ENCODE measurements around the gene ANK2.
A peak's percentile ranks its signal among the peaks of the same experiment; 100 is the strongest.

The ANK2 gene

GRCh38 chr4:113384600-113384999 lies 335.1 kb downstream of the ANK2 start:
- H3K27ac Mint-ChIP-seq, result peak overlapping the region; percentile 70
- peaks cover 41% of the 10 kb centered on the region for H3K27me3 Mint-ChIP-seq
- H3K36me3 Mint-ChIP-seq (ENCODE audit: low read depth), result no peaks in the 10 kb centered on the region
- H3K9me3 Mint-ChIP-seq, result no peaks in the 10 kb centered on the region
- DNase-seq, result no peak
- H3K4me3 Mint-ChIP-seq, result no peak overlapping the region
- H3K4me1 Mint-ChIP-seq (ENCODE audit: low read depth), result peaks cover 28% of the 10 kb centered on the region

- no peaks in the 10 kb centered on the region for H3K36me3 Mint-ChIP-seq (ENCODE audit: low read depth)
- H3K9me3 Mint-ChIP-seq, result no peaks in the 10 kb centered on the region
- H3K4me1 Mint-ChIP-seq (ENCODE audit: low read depth), result peaks cover 28% of the 10 kb centered on the region
- no peak for DNase-seq
- H3K4me3 Mint-ChIP-seq, result no peak overlapping the region
- H3K27ac Mint-ChIP-seq, result peak overlapping the region; percentile 70
- H3K27me3 Mint-ChIP-seq, result peaks cover 37% of the 10 kb centered on the region
These were observed 335.9 kb downstream of the ANK2 start for GRCh38 chr4:113385281-113385899.

GRCh38 chr4:113389160-113389559 lies 339.7 kb downstream of the ANK2 start:
- no peak overlapping the region for H3K4me3 Mint-ChIP-seq
- H3K9me3 Mint-ChIP-seq, result no peaks in the 10 kb centered on the region
- H3K4me1 Mint-ChIP-seq (ENCODE audit: low read depth), result peaks cover 22% of the 10 kb centered on the region
- H3K36me3 Mint-ChIP-seq (ENCODE audit: low read depth), result no peaks in the 10 kb centered on the region
- H3K27me3 Mint-ChIP-seq, result peaks cover 19% of the 10 kb centered on the region
- no peak overlapping the region for H3K27ac Mint-ChIP-seq
- no peak for DNase-seq

- peaks cover 13% of the 10 kb centered on the region for H3K4me1 Mint-ChIP-seq (ENCODE audit: low read depth)
- no peaks in the 10 kb centered on the region for H3K36me3 Mint-ChIP-seq (ENCODE audit: low read depth)
- H3K27ac Mint-ChIP-seq, result no peak overlapping the region
- H3K9me3 Mint-ChIP-seq, result no peaks in the 10 kb centered on the region
- DNase-seq, result no peak
- peaks cover 22% of the 10 kb centered on the region for H3K27me3 Mint-ChIP-seq
- H3K4me3 Mint-ChIP-seq, result no peak overlapping the region
These were observed 341.4 kb downstream of the ANK2 start for GRCh38 chr4:113390850-113391249.

GRCh38 chr4:113394108-113394729 lies 344.8 kb downstream of the ANK2 start:
- H3K4me1 Mint-ChIP-seq (ENCODE audit: low read depth), result peaks cover 7% of the 10 kb centered on the region
- H3K27ac Mint-ChIP-seq, result no peak overlapping the region
- H3K9me3 Mint-ChIP-seq, result no peaks in the 10 kb centered on the region
- no peak for DNase-seq
- H3K27me3 Mint-ChIP-seq, result peaks cover 3% of the 10 kb centered on the region
- H3K36me3 Mint-ChIP-seq (ENCODE audit: low read depth), result no peaks in the 10 kb centered on the region
- H3K4me3 Mint-ChIP-seq, result no peak overlapping the region

- H3K4me1 Mint-ChIP-seq (ENCODE audit: low read depth), result peaks cover 7% of the 10 kb centered on the region
- H3K27me3 Mint-ChIP-seq, result peaks cover 3% of the 10 kb centered on the region
- no peaks in the 10 kb centered on the region for H3K36me3 Mint-ChIP-seq (ENCODE audit: low read depth)
- DNase-seq, result peak; percentile 35
- no peaks in the 10 kb centered on the region for H3K9me3 Mint-ChIP-seq
- H3K4me3 Mint-ChIP-seq, result no peak overlapping the region
- peak overlapping the region; percentile 71 for H3K27ac Mint-ChIP-seq
These were observed 345.5 kb downstream of the ANK2 start for GRCh38 chr4:113394730-113395530.

- Mint-ChIP-seq H3K27me3 (peaks cover 5% of the 10 kb centered on the region), H3K36me3 (ENCODE audit: low read depth) (no peaks in the 10 kb centered on the region), H3K4me1 (ENCODE audit: low read depth) (peaks cover 7% of the 10 kb centered on the region), H3K4me3 (no peak overlapping the region), H3K27ac (no peak overlapping the region), H3K9me3 (no peaks in the 10 kb centered on the region)
- no peak for DNase-seq
These were observed 347.8 kb downstream of the ANK2 start for GRCh38 chr4:113397114-113397701.

GRCh38 chr4:113398441-113399143 lies 349.1 kb downstream of the ANK2 start:
- no peak for DNase-seq
- H3K36me3 Mint-ChIP-seq (ENCODE audit: low read depth), result no peaks in the 10 kb centered on the region
- peaks cover 7% of the 10 kb centered on the region for H3K4me1 Mint-ChIP-seq (ENCODE audit: low read depth)
- no peak overlapping the region for H3K27ac Mint-ChIP-seq
- peaks cover 11% of the 10 kb centered on the region for H3K27me3 Mint-ChIP-seq
- H3K9me3 Mint-ChIP-seq, result no peaks in the 10 kb centered on the region
- no peak overlapping the region for H3K4me3 Mint-ChIP-seq

GRCh38 chr4:113404167-113404571 lies 354.7 kb downstream of the ANK2 start:
- Mint-ChIP-seq H3K4me3 (no peak overlapping the region), H3K9me3 (no peaks in the 10 kb centered on the region), H3K4me1 (ENCODE audit: low read depth) (no peaks in the 10 kb centered on the region), H3K36me3 (ENCODE audit: low read depth) (no peaks in the 10 kb centered on the region), H3K27me3 (peaks cover 21% of the 10 kb centered on the region), H3K27ac (no peak overlapping the region)
- DNase-seq, result no peak

- H3K27me3 Mint-ChIP-seq, result peaks cover 23% of the 10 kb centered on the region
- no peak overlapping the region for H3K4me3 Mint-ChIP-seq
- H3K4me1 Mint-ChIP-seq (ENCODE audit: low read depth), result no peaks in the 10 kb centered on the region
- DNase-seq, result no peak
- no peaks in the 10 kb centered on the region for H3K36me3 Mint-ChIP-seq (ENCODE audit: low read depth)
- no peak overlapping the region for H3K27ac Mint-ChIP-seq
- H3K9me3 Mint-ChIP-seq, result no peaks in the 10 kb centered on the region
These were observed 355.4 kb downstream of the ANK2 start for GRCh38 chr4:113404841-113405240.

- Mint-ChIP-seq H3K27ac (no peak overlapping the region), H3K9me3 (no peaks in the 10 kb centered on the region), H3K27me3 (peaks cover 23% of the 10 kb centered on the region), H3K36me3 (ENCODE audit: low read depth) (no peaks in the 10 kb centered on the region), H3K4me3 (no peak overlapping the region), H3K4me1 (ENCODE audit: low read depth) (peaks cover 6% of the 10 kb centered on the region)
- DNase-seq, result no peak
These were observed 356.6 kb downstream of the ANK2 start for GRCh38 chr4:113405874-113406722.

- no peaks in the 10 kb centered on the region for H3K9me3 Mint-ChIP-seq
- H3K27me3 Mint-ChIP-seq, result peaks cover 24% of the 10 kb centered on the region
- peaks cover 7% of the 10 kb centered on the region for H3K4me1 Mint-ChIP-seq (ENCODE audit: low read depth)
- no peak for DNase-seq
- H3K36me3 Mint-ChIP-seq (ENCODE audit: low read depth), result no peaks in the 10 kb centered on the region
- no peak overlapping the region for H3K4me3 Mint-ChIP-seq
- H3K27ac Mint-ChIP-seq, result no peak overlapping the region
These were observed 357.2 kb downstream of the ANK2 start for GRCh38 chr4:113406723-113407016.

GRCh38 chr4:113407409-113407808 lies 358.0 kb downstream of the ANK2 start:
- peaks cover 26% of the 10 kb centered on the region for H3K27me3 Mint-ChIP-seq
- no peak overlapping the region for H3K4me3 Mint-ChIP-seq
- H3K36me3 Mint-ChIP-seq (ENCODE audit: low read depth), result no peaks in the 10 kb centered on the region
- H3K27ac Mint-ChIP-seq, result no peak overlapping the region
- peaks cover 7% of the 10 kb centered on the region for H3K4me1 Mint-ChIP-seq (ENCODE audit: low read depth)
- no peak for DNase-seq
- no peaks in the 10 kb centered on the region for H3K9me3 Mint-ChIP-seq

GRCh38 chr4:113409181-113409580 lies 359.7 kb downstream of the ANK2 start:
- no peak overlapping the region for H3K4me3 Mint-ChIP-seq
- H3K36me3 Mint-ChIP-seq (ENCODE audit: low read depth), result no peaks in the 10 kb centered on the region
- H3K27ac Mint-ChIP-seq, result no peak overlapping the region
- H3K27me3 Mint-ChIP-seq, result peaks cover 15% of the 10 kb centered on the region
- no peak for DNase-seq
- H3K4me1 Mint-ChIP-seq (ENCODE audit: low read depth), result peaks cover 7% of the 10 kb centered on the region
- no peaks in the 10 kb centered on the region for H3K9me3 Mint-ChIP-seq
